GM12878 (cell line): ENCODE measurements around the gene PRKCE. TPM values are rescaled to one million over a fixed set of nuclear protein-coding genes. Genes with fewer than 3 reads are reported as not detected.
A peak's percentile ranks its signal among the peaks of the same experiment; 100 is the strongest.

Experiments
- ATAC-seq: fragments of 200-7000 bp; cut with Tn5 transposase; 3 replicates; pipeline ENCODE4 v1.9.1; 2020; ENCODE audit warnings: mild to moderate bottlenecking, moderate library complexity
- BruUV-seq: library from RNA; stranded (reverse); fragments of 400-500 nt; replicated peaks from 2 replicates; lab custom pipeline; 2021; lab: Mats Ljungman, UMichigan
- CTCF ChIA-PET: fragments of 300-600 bp; sonication (Branson Sonifier 250); formaldehyde crosslinking; extraction: SDS; loops from one replicate; lab custom pipeline; 2021; ENCODE audit warnings: inconsistent platforms; lab: Yijun Ruan, JAX
- POLR2A ChIA-PET: fragments of 350-600 bp; formaldehyde crosslinking; extraction: SDS; loops from one replicate; lab custom pipeline; 2021; ENCODE audit warnings: inconsistent platforms; lab: Charles Lee
- RAD21 ChIA-PET: fragments of 300-600 bp; sonication (Branson Sonifier 250); formaldehyde crosslinking; loops from one replicate; lab custom pipeline; 2023; ENCODE audit warnings: antibody characterized with exemption; ENCODE audit not compliant: unreplicated experiment; lab: Charles Lee
- SMC1A ChIA-PET: fragments of 300-600 bp; sonication (Branson Sonifier 250); formaldehyde crosslinking; loops from one replicate; lab custom pipeline; 2023; ENCODE audit not compliant: unreplicated experiment, uncharacterized antibody; lab: Charles Lee
- DNase-seq: peaks from one replicate; pipeline ENCODE4 v3.0.0-alpha.2; 2011; ENCODE audit warnings: low read depth, low spot score
- FAIRE-seq: peaks from 3 replicates; lab custom pipeline; 2011; peaks lifted over from hg19 to GRCh38; lab: Jason Lieb, UNC
- H2AFZ ChIP-seq: 2 replicates; pipeline ENCODE4 v1.6.0; 2011; ENCODE audit warnings: low read depth, low read length, control low read depth; ENCODE audit not compliant: control insufficient read depth
- H3K27ac ChIP-seq: 2 replicates; pipeline ENCODE4 v1.5.1; 2011; ENCODE audit warnings: control low read depth; ENCODE audit not compliant: control insufficient read depth, insufficient read depth
- H3K27me3 ChIP-seq, 2 experiments: replicated peaks in 1 of 2; 2 replicates each; pipeline versions ENCODE4 v1.6.0 to v1.6.1; 2011; ENCODE audit warnings: low read length in 1 of 2; ENCODE audit not compliant: control insufficient read depth in 2 of 2, insufficient read depth in 2 of 2
- H3K36me3 ChIP-seq, 2 experiments: 2 replicates each; pipeline ENCODE4 v1.5.1; 2011; ENCODE audit warnings: low read length in 1 of 2; ENCODE audit not compliant: control insufficient read depth in 2 of 2, insufficient read depth in 2 of 2
- H3K4me1 ChIP-seq: 2 replicates; pipeline ENCODE4 v1.6.1; 2011; ENCODE audit warnings: mild to moderate bottlenecking, low read length, moderate library complexity, mixed read lengths; ENCODE audit not compliant: control insufficient read depth, insufficient read depth
- H3K4me2 ChIP-seq: 2 replicates; pipeline ENCODE4 v1.6.0; 2011; ENCODE audit warnings: control low read depth; ENCODE audit not compliant: control insufficient read depth, insufficient read depth
- H3K4me3 ChIP-seq: fragments of 200-600 bp; sonication (generic); 2 replicates; pipeline ENCODE4 v1.5.1; 2016
- H3K79me2 ChIP-seq: 2 replicates; pipeline ENCODE4 v1.6.0; 2011; ENCODE audit warnings: low read length; ENCODE audit not compliant: control insufficient read depth, insufficient read depth
- H3K9ac ChIP-seq: 2 replicates; pipeline ENCODE4 v1.8.0; 2011; ENCODE audit warnings: low read length, control low read depth, mixed read lengths; ENCODE audit not compliant: control insufficient read depth, insufficient read depth
- H3K9me3 ChIP-seq: replicated peaks from 3 replicates; pipeline ENCODE4 v1.5.1; 2011; ENCODE audit warnings: mild to moderate bottlenecking, low read length; ENCODE audit not compliant: control insufficient read depth, insufficient read depth
- H4K20me1 ChIP-seq: 2 replicates; pipeline ENCODE4 v1.6.0; 2011; ENCODE audit not compliant: control insufficient read depth, insufficient read depth
- CUX1 ChIP-seq: IDR thresholded peaks from 2 replicates; pipeline ENCODE4 v1.6.1; 2012; ENCODE audit warnings: improper control_type of control experiment, low read depth, low read length; ENCODE audit not compliant: insufficient replicate concordance
- HDAC2 ChIP-seq: fragments of 200-600 bp; sonication (generic); IDR thresholded peaks from 2 replicates; pipeline ENCODE4 v1.6.1; 2017
- NBN ChIP-seq: fragments of 450-650 bp; IDR thresholded peaks from 2 replicates; pipeline ENCODE4 v1.6.1; 2016
- NR2C1 ChIP-seq: fragments of 450-650 bp; IDR thresholded peaks from 2 replicates; pipeline ENCODE4 v1.6.1; 2017; ENCODE audit warnings: antibody characterized with exemption, mild to moderate bottlenecking, moderate library complexity
- PKNOX1 ChIP-seq: fragments of 450-650 bp; IDR thresholded peaks from 2 replicates; pipeline ENCODE4 v1.6.1; 2016; ENCODE audit warnings: mild to moderate bottlenecking
- SMC3 ChIP-seq: IDR thresholded peaks from 2 replicates; pipeline ENCODE4 v1.6.1; 2011; ENCODE audit warnings: low read length, improper control_type of control experiment, borderline replicate concordance
- STAT1 ChIP-seq: fragments of 450-650 bp; conservative IDR thresholded peaks from 2 replicates; pipeline ENCODE4 v1.6.1; 2014; ENCODE audit warnings: antibody characterized with exemption, mild to moderate bottlenecking
- SUZ12 ChIP-seq: fragments of 200-600 bp; sonication (generic); IDR thresholded peaks from one replicate; pipeline ENCODE4 v1.6.1; 2018; ENCODE audit warnings: antibody characterized with exemption, mild to moderate bottlenecking; ENCODE audit not compliant: unreplicated experiment
- ZNF207 ChIP-seq: fragments of 450-650 bp; IDR thresholded peaks from 2 replicates; pipeline ENCODE4 v1.6.1; 2014; ENCODE audit warnings: antibody characterized with exemption, mild to moderate bottlenecking, borderline replicate concordance
- ZZZ3 ChIP-seq: IDR thresholded peaks from 2 replicates; pipeline ENCODE4 v1.6.1; 2011; ENCODE audit warnings: low read depth; ENCODE audit not compliant: control insufficient read depth, insufficient read length
- WGBS: methylation state at CpG from one replicate; pipeline ENCODE4 v1.1.6; 2016; ENCODE audit warnings: low lambda C conversion rate; ENCODE audit not compliant: insufficient replicate concordance, insufficient coverage; ENCODE audit errors: missing lambda C conversion rate; 5-methylcytosine and 5-hydroxymethylcytosine counted together
- in situ Hi-C: fragments of 300-500 bp; cut with MboI; formaldehyde crosslinking; loops from 9 replicates; pipeline ENCODE4 v1.14.3; 2018; ENCODE audit warnings: mixed read lengths
- intact Hi-C: fragments of 100-400 bp; cut with micrococcal nuclease; formaldehyde crosslinking; loops from one replicate; pipeline ENCODE4 v1.14.2; 2022; ENCODE audit not compliant: unreplicated experiment
- polyA plus RNA-seq, 11 experiments: library from polyadenylated mRNA; depleted of rRNA in 4 of 11; unstranded in 6 of 11; stranded (reverse) in 5 of 11; fragments of >200 nt; fragmentation: Nextera tagmentation in 4 of 11; fragmentation: Illumina TruSeq in 1 of 11; extraction: Ambion mirVana in 4 of 11; extraction: Trizol in 1 of 11; gene quantifications; 1 replicate in 1 of 11; 2 replicates in 10 of 11; pipeline versions ENCODE4 v1.2.1 to v1.2.3, GENCODE V29; 2011 to 2016; ENCODE audit warnings: inconsistent platforms in 2 of 11, missing spikeins in 2 of 11, low read depth in 1 of 11
- total RNA-seq, 4 experiments: library from RNA; depleted of rRNA in 3 of 4; stranded (reverse); fragments of >200 nt in 3 of 4; fragmentation: Illumina TruSeq in 1 of 4; extraction: Trizol in 1 of 4; gene quantifications; 2 replicates each; pipeline versions ENCODE4 v1.2.1 to v1.2.3, GENCODE V29; 2013 to 2021
- TF ChIP-seq, protein P1 (sequence below): IDR thresholded peaks from 2 replicates; pipeline ENCODE4 v1.6.1; 2012; ENCODE audit warnings: low read depth, low read length, improper control_type of control experiment
- TF ChIP-seq, protein P2 (sequence below): fragments of 450-650 bp; IDR thresholded peaks from 2 replicates; pipeline ENCODE4 v1.6.1; 2014; ENCODE audit warnings: mild to moderate bottlenecking

The PRKCE gene
- total and polyA plus RNA-seq, 10 of the 15 experiments (the other 5 are each of a cell fraction or from before 2014, with no cell fraction given) = 2.6 to 28.2 (median 11.3) TPM

GRCh38 chr2:45823723-45824206 lies 172.3 kb downstream of the PRKCE start:
- no peak for TF ChIP-seq PKNOX1
- TF ChIP-seq, protein P1, sequence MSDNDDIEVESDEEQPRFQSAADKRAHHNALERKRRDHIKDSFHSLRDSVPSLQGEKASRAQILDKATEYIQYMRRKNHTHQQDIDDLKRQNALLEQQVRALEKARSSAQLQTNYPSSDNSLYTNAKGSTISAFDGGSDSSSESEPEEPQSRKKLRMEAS = no peak
- no peak for TF ChIP-seq HDAC2
- no peak for TF ChIP-seq SMC3
- TF ChIP-seq STAT1 = no peak
- TF ChIP-seq ZNF207 = no peak
- TF ChIP-seq NR2C1 = no peak
- no peak for TF ChIP-seq NBN
- TF ChIP-seq, protein P2, sequence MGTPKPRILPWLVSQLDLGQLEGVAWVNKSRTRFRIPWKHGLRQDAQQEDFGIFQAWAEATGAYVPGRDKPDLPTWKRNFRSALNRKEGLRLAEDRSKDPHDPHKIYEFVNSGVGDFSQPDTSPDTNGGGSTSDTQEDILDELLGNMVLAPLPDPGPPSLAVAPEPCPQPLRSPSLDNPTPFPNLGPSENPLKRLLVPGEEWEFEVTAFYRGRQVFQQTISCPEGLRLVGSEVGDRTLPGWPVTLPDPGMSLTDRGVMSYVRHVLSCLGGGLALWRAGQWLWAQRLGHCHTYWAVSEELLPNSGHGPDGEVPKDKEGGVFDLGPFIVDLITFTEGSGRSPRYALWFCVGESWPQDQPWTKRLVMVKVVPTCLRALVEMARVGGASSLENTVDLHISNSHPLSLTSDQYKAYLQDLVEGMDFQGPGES = no peak
- TF ChIP-seq ZZZ3 = no peak
- no peak for TF ChIP-seq CUX1
- no peak for TF ChIP-seq SUZ12
- Histone ChIP-seq H3K9me3 (no peaks in the 10 kb centered on the region), H3K36me3 (no peaks in the 10 kb centered on the region; a peak in 2 of 4 replicates), H3K9ac (no peak overlapping the region), H3K4me2 (no peak overlapping the region), H3K27ac (no peak overlapping the region), H3K79me2 (no peaks in the 10 kb centered on the region), H3K27me3 (no peaks in the 10 kb centered on the region), H4K20me1 (no peaks in the 10 kb centered on the region), H2AFZ (no peak overlapping the region), H3K4me1 (no peaks in the 10 kb centered on the region), H3K4me3 (no peak overlapping the region)
- ChIA-PET RAD21 (interaction anchor here (3.4 kb wide), 1 partner anchor 10 kb away, joined by 17 read pairs; no protein-coding TSS in a partner anchor), POLR2A (interaction anchor here (1.5 kb wide), 1 partner anchor 10 kb away, joined by 3 read pairs; no protein-coding TSS in a partner anchor), SMC1A (interaction anchor here (1.4 to 4.5 kb wide), 2 partner anchors 10 to 37 kb away, joined by 3 to 28 read pairs; no protein-coding TSS in a partner anchor), CTCF (no interaction called here)
- intact Hi-C loops = no loop called here
- DNase-seq (no peak), ATAC-seq (0 out of 3 replicates have a peak, but pooled peaks have one; percentile 21), FAIRE-seq (no peak)
- BruUV-seq = no TSS peak
- WGBS = 78% methylated on average over 4 of the region's 4 CpGs
- in situ Hi-C loops = no loop called here
